ENCODE results near the gene MFNG.

MFNG gene

GRCh38 chr22:37425800-37426705 is 60.1 kb downstream of the MFNG start:
- no peak for DNase-seq (ENCODE audit: low read depth in 3 of 3)

GRCh38 chr22:37425369-37425768 is 60.8 kb downstream of the MFNG start:
- DNase-seq (ENCODE audit: low read depth in 3 of 3): no peak

- no peak for DNase-seq (ENCODE audit: low read depth in 3 of 3)
Observed at GRCh38 chr22:37423283-37423682, 62.9 kb downstream of the MFNG start.

- no peak for DNase-seq (ENCODE audit: low read depth in 3 of 3)
Observed at GRCh38 chr22:37421468-37421877, 64.7 kb downstream of the MFNG start.

GRCh38 chr22:37420686-37421467 is 65.3 kb downstream of the MFNG start:
- no peak for DNase-seq (ENCODE audit: low read depth in 3 of 3)

- DNase-seq (ENCODE audit: low read depth in 3 of 3): peak in 1 of 3 experiments; percentile 35
Observed at GRCh38 chr22:37419969-37420685, 66.1 kb downstream of the MFNG start.

- DNase-seq (ENCODE audit: low read depth in 3 of 3): no peak
Observed at GRCh38 chr22:37419370-37419968, 66.7 kb downstream of the MFNG start.
